Sigmoid colon (tissue), 4 donors: ENCODE data around the gene TOM1.

Source experiments
- CTCF ChIP-seq, 4 experiments: fragments of 450-650 bp in 3 of 4; fragments of 200-600 bp in 1 of 4; IDR thresholded peaks; one replicate each; pipeline ENCODE4 v1.5.1; 2016 to 2019; ENCODE audit warnings: antibody characterized with exemption in 4 of 4, mild to moderate bottlenecking in 3 of 4, moderate library complexity in 2 of 4
- EP300 ChIP-seq, 4 donors: sonication (generic); formaldehyde crosslinking; IDR thresholded peaks; one replicate each; pipeline ENCODE4 v1.6.1; 2017; ENCODE audit warnings: antibody characterized with exemption in 4 of 4
- POLR2A ChIP-seq, 2 donors: fragments of 450-650 bp; IDR thresholded peaks; one replicate each; pipeline ENCODE4 v1.6.1; 2016; ENCODE audit warnings: antibody characterized with exemption in 2 of 2, mild to moderate bottlenecking in 2 of 2, moderate library complexity in 2 of 2
- POLR2AphosphoS5 ChIP-seq, 4 donors: sonication (generic); formaldehyde crosslinking; IDR thresholded peaks; one replicate each; pipeline ENCODE4 v1.6.1; 2017; ENCODE audit warnings: antibody characterized with exemption in 4 of 4

DNA sequence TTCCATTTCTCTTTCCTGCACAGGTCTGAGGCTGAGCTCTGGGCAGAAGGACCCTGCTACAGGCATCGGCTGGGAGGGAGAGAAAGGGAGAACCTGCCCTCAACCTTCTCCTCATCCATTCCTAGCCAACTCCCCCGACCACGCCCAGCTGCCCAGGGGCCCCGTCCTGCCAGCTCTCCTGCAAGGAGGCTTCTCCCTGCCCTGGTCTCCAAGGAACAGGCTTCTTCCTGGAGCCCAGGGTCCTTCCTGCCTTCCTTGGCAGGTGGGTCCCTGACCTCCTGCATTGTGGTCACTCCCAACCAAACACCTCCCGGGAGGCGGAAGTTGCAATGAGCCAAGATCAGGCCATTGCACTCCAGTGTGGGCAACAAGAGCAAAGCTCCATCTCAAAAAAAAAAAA is 68.7 kb downstream of the TOM1 start:
- TF ChIP-seq CTCF (IDR thresholded peaks at IDR 0.05) (no peak), POLR2A (IDR thresholded peaks at IDR 0.05) (no peak), POLR2AphosphoS5 (IDR thresholded peaks at IDR 0.05) (no peak), EP300 (IDR thresholded peaks at IDR 0.05) (no peak)
